Neural cell (in vitro differentiated cells): ENCODE measurements around the gene RHOBTB1. TPM values are rescaled to one million over a fixed set of nuclear protein-coding genes. Genes with fewer than 3 reads are reported as not detected.

Source experiments
- H2AFZ ChIP-seq: fragments of 200-600, 300-800 bp; sonication (generic), shearing (Covaris generic); 2 replicates; pipeline ENCODE4 v1.6.0; 2014; ENCODE audit warnings: low read depth, mild to moderate bottlenecking, antibody characterized with exemption, low read length, moderate library complexity
- H3F3A ChIP-seq: fragments of 200-600 bp; shearing (Covaris generic); 2 replicates; pipeline ENCODE4 v1.6.1; 2016; ENCODE audit warnings: mild to moderate bottlenecking, moderate library complexity, mixed read lengths, antibody characterized with exemption, low read length; ENCODE audit not compliant: insufficient read depth, poor library complexity, severe bottlenecking
- H3K27ac ChIP-seq: fragments of 200-600, 300-800 bp; sonication (generic), shearing (Covaris generic); 2 replicates; pipeline ENCODE4 v1.5.1; 2014; ENCODE audit warnings: mild to moderate bottlenecking, low read length, moderate library complexity
- H3K27me3 ChIP-seq: fragments of 300-800, 200-600 bp; sonication (generic), shearing (Covaris generic); 2 replicates; pipeline ENCODE4 v1.6.0; 2014; ENCODE audit warnings: mild to moderate bottlenecking, low read depth, low read length, moderate library complexity; ENCODE audit not compliant: insufficient read depth
- H3K36me3 ChIP-seq: fragments of 300-800, 200-600 bp; sonication (generic), shearing (Covaris generic); 2 replicates; pipeline ENCODE4 v1.5.1; 2014; ENCODE audit warnings: mild to moderate bottlenecking, antibody characterized with exemption, low read length, moderate library complexity; ENCODE audit not compliant: insufficient read depth
- H3K4me2 ChIP-seq: fragments of 300-800, 200-600 bp; sonication (generic), shearing (Covaris generic); 2 replicates; pipeline ENCODE4 v1.6.0; 2014; ENCODE audit warnings: mild to moderate bottlenecking, low read length
- H3K4me3 ChIP-seq: fragments of 300-800, 200-600 bp; sonication (generic), shearing (Covaris generic); 2 replicates; pipeline ENCODE4 v1.5.1; 2014; ENCODE audit warnings: mild to moderate bottlenecking, low read length, moderate library complexity
- H3K79me2 ChIP-seq: fragments of 200-600 bp; shearing (Covaris generic); replicated peaks from 2 replicates; pipeline ENCODE4 v1.6.0; 2014; ENCODE audit warnings: mild to moderate bottlenecking, low read length, moderate library complexity; ENCODE audit not compliant: insufficient read depth
- H3K9ac ChIP-seq: fragments of 300-800, 200-600 bp; sonication (generic), shearing (Covaris generic); 2 replicates; pipeline ENCODE4 v1.6.1; 2016; ENCODE audit warnings: mild to moderate bottlenecking, low read length, mixed read lengths
- H3K9me2 ChIP-seq: fragments of 200-600 bp; shearing (Covaris generic); 2 replicates; pipeline ENCODE4 v1.6.1; 2016; ENCODE audit warnings: mild to moderate bottlenecking, low read length, mixed read lengths; ENCODE audit not compliant: insufficient read depth
- H3K9me3 ChIP-seq: fragments of 200-600, 300-800 bp; sonication (generic), shearing (Covaris generic); 2 replicates; pipeline ENCODE4 v1.6.1; 2016; ENCODE audit warnings: mild to moderate bottlenecking, mixed run types, low read length, moderate library complexity, mixed read lengths
- H4K20me1 ChIP-seq: fragments of 200-600 bp; shearing (Covaris generic); 2 replicates; pipeline ENCODE4 v1.6.1; 2016; ENCODE audit warnings: mild to moderate bottlenecking, mixed run types; ENCODE audit not compliant: insufficient read depth
- EP300 ChIP-seq: fragments of 450-650 bp; conservative IDR thresholded peaks from 2 replicates; pipeline ENCODE4 v1.6.1; 2014; ENCODE audit warnings: antibody characterized with exemption, mild to moderate bottlenecking, moderate library complexity; ENCODE audit not compliant: poor library complexity, severe bottlenecking
- EZH2 ChIP-seq: fragments of 200-600, 300-800 bp; shearing (Covaris generic), sonication (generic); IDR thresholded peaks from 2 replicates; pipeline ENCODE4 v1.6.1; 2014; ENCODE audit warnings: antibody characterized with exemption, low read length, borderline replicate concordance, mild to moderate bottlenecking; ENCODE audit not compliant: insufficient read depth, poor library complexity, severe bottlenecking
- MXI1 ChIP-seq: fragments of 450-650 bp; conservative IDR thresholded peaks from 2 replicates; pipeline ENCODE4 v1.6.1; 2014; ENCODE audit warnings: antibody characterized with exemption, mild to moderate bottlenecking; ENCODE audit not compliant: poor library complexity, severe bottlenecking
- POLR2AphosphoS5 ChIP-seq: IDR thresholded peaks from 2 replicates; pipeline ENCODE4 v1.6.1; 2012
- RAD21 ChIP-seq: fragments of 450-650 bp; conservative IDR thresholded peaks from 2 replicates; pipeline ENCODE4 v1.6.1; 2014; ENCODE audit warnings: antibody characterized with exemption, mild to moderate bottlenecking, moderate library complexity
- SMC3 ChIP-seq: fragments of 450-650 bp; conservative IDR thresholded peaks from 2 replicates; pipeline ENCODE4 v1.6.1; 2014; ENCODE audit warnings: antibody characterized with exemption, mild to moderate bottlenecking, moderate library complexity; ENCODE audit not compliant: poor library complexity
- TAF1 ChIP-seq: IDR thresholded peaks from 2 replicates; pipeline ENCODE4 v1.6.1; 2012; ENCODE audit warnings: low read depth
- polyA plus RNA-seq: library from polyadenylated mRNA; depleted of rRNA; stranded (reverse); fragments of >200 nt; gene quantifications from 2 replicates; pipeline ENCODE4 v1.2.3, GENCODE V29; 2014
- TF ChIP-seq, protein P1 (sequence below): fragments of 450-650 bp; IDR thresholded peaks from 2 replicates; pipeline ENCODE4 v1.5.1; 2014; ENCODE audit warnings: antibody characterized with exemption, mild to moderate bottlenecking, moderate library complexity; ENCODE audit not compliant: poor library complexity, severe bottlenecking
- TF ChIP-seq, protein P2 (sequence below): IDR thresholded peaks from 2 replicates; pipeline ENCODE4 v1.6.1; 2012; ENCODE audit warnings: borderline replicate concordance

RHOBTB1 gene
- polyA plus RNA-seq, 1 donor from 2014 or later = 10.5 TPM

DNA sequence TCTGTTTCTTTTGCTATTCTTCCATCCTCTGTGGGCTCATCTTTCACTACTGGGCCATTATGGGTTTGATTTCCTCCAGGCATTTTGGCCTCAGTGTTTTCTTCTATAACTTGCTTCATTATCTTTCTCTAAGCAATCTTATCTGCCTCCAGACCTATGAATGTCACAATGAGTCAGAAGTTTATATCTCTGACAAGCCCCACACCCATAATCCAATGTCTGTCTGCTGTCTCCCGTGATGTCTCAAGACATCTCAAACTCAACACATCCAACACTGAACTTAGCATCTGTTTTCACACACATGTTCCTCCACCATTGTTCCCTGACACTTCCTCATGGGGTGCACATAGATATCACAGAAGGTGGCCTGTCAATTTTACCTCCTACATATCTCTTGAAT, 46.7 kb upstream of the RHOBTB1 start:
- Histone ChIP-seq H3K9me2 (no peaks in the 10 kb centered on the region), H3K9me3 (no peaks in the 10 kb centered on the region), H3K9ac (no peak overlapping the region)

DNA sequence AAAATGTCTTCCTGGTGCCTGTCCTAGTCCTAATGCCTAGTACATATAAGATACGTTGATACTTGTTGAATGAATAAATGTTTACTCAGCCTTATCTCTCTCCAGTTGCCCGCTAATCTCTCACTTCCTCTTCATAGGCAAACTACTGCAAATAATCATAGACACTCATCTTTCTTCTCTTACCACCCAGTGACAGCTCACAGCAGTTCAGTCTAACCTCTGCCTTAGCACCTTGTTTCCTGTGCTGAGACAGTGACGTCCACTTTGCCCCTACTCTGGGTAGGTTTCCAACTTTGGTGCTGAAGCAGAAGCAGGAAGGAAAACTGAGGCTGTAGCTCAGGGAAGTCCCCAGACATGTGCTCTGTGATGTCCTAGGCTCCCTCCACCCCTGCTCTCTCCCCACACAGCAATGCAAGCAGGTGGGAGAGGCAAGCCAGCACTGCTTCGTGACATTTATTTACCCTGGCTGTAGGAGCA, 45.5 kb upstream of the RHOBTB1 start:
- H3K9me2 ChIP-seq = no peaks in the 10 kb centered on the region
- no peaks in the 10 kb centered on the region for H4K20me1 ChIP-seq
- H3K36me3 ChIP-seq = no peaks in the 10 kb centered on the region
- no peaks in the 10 kb centered on the region for H3K79me2 ChIP-seq
- TF ChIP-seq POLR2AphosphoS5 (no peak), EP300 (no peak), MXI1 (no peak), SMC3 (no peak), RAD21 (no peak), EZH2 (no peak), TAF1 (no peak)
- TF ChIP-seq, protein P1, sequence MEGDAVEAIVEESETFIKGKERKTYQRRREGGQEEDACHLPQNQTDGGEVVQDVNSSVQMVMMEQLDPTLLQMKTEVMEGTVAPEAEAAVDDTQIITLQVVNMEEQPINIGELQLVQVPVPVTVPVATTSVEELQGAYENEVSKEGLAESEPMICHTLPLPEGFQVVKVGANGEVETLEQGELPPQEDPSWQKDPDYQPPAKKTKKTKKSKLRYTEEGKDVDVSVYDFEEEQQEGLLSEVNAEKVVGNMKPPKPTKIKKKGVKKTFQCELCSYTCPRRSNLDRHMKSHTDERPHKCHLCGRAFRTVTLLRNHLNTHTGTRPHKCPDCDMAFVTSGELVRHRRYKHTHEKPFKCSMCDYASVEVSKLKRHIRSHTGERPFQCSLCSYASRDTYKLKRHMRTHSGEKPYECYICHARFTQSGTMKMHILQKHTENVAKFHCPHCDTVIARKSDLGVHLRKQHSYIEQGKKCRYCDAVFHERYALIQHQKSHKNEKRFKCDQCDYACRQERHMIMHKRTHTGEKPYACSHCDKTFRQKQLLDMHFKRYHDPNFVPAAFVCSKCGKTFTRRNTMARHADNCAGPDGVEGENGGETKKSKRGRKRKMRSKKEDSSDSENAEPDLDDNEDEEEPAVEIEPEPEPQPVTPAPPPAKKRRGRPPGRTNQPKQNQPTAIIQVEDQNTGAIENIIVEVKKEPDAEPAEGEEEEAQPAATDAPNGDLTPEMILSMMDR = no peak
- TF ChIP-seq, protein P2, sequence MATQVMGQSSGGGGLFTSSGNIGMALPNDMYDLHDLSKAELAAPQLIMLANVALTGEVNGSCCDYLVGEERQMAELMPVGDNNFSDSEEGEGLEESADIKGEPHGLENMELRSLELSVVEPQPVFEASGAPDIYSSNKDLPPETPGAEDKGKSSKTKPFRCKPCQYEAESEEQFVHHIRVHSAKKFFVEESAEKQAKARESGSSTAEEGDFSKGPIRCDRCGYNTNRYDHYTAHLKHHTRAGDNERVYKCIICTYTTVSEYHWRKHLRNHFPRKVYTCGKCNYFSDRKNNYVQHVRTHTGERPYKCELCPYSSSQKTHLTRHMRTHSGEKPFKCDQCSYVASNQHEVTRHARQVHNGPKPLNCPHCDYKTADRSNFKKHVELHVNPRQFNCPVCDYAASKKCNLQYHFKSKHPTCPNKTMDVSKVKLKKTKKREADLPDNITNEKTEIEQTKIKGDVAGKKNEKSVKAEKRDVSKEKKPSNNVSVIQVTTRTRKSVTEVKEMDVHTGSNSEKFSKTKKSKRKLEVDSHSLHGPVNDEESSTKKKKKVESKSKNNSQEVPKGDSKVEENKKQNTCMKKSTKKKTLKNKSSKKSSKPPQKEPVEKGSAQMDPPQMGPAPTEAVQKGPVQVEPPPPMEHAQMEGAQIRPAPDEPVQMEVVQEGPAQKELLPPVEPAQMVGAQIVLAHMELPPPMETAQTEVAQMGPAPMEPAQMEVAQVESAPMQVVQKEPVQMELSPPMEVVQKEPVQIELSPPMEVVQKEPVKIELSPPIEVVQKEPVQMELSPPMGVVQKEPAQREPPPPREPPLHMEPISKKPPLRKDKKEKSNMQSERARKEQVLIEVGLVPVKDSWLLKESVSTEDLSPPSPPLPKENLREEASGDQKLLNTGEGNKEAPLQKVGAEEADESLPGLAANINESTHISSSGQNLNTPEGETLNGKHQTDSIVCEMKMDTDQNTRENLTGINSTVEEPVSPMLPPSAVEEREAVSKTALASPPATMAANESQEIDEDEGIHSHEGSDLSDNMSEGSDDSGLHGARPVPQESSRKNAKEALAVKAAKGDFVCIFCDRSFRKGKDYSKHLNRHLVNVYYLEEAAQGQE = no peak
- H3K9ac ChIP-seq = no peak overlapping the region
- H3K27me3 ChIP-seq = no peaks in the 10 kb centered on the region
- H3K4me3 ChIP-seq = no peak overlapping the region
- H3K27ac ChIP-seq = no peak overlapping the region
- H2AFZ ChIP-seq = no peak overlapping the region
- H3F3A ChIP-seq = no peaks in the 10 kb centered on the region
- H3K4me2 ChIP-seq = no peak overlapping the region
- no peaks in the 10 kb centered on the region for H3K9me3 ChIP-seq

More for the DNA sequence above, 46.7 kb upstream of the RHOBTB1 start:
- no peaks in the 10 kb centered on the region for H4K20me1 ChIP-seq
- H3K27ac ChIP-seq = no peak overlapping the region
- H3K4me2 ChIP-seq = no peak overlapping the region
- H3K36me3 ChIP-seq = no peaks in the 10 kb centered on the region
- H2AFZ ChIP-seq = no peak overlapping the region
- no peak overlapping the region for H3K4me3 ChIP-seq
- no peak for TF ChIP-seq TAF1
- TF ChIP-seq SMC3 = no peak
- no peak for TF ChIP-seq MXI1
- no peak for TF ChIP-seq EP300
- TF ChIP-seq RAD21 = no peak
- TF ChIP-seq, protein P2 = no peak
- no peak for TF ChIP-seq POLR2AphosphoS5
- no peak for TF ChIP-seq EZH2
- TF ChIP-seq, protein P1 = no peak
- H3K27me3 ChIP-seq = no peaks in the 10 kb centered on the region
- H3F3A ChIP-seq = no peaks in the 10 kb centered on the region
- H3K79me2 ChIP-seq = no peaks in the 10 kb centered on the region
